Right renal pelvis (tissue), 4 donors: ENCODE measurements around the gene NBAS. TPM values are rescaled to one million over a fixed set of nuclear protein-coding genes. Genes with fewer than 3 reads are reported as not detected.

Experiments
- DNase-seq, 4 donors: peaks; one replicate each; pipeline ENCODE4 v3.0.0-alpha.2; 2013; ENCODE audit warnings: low read depth in 4 of 4, low spot score in 3 of 4, missing footprints in 1 of 4
- polyA plus RNA-seq, 4 donors: library from polyadenylated mRNA; unstranded; fragments of 120-200 nt; gene quantifications; one replicate each; pipeline ENCODE4 v1.2.1, GENCODE V29; 2013; ENCODE audit not compliant: insufficient read length in 4 of 4

NBAS gene
- polyA plus RNA-seq, 4 donors = 49.6 to 58.1 (median 56.3) TPM

- DNase-seq = no peak
Measured at GRCh38 chr2:15377202-15377601, 183.9 kb downstream of the NBAS start.

GRCh38 chr2:15372019-15372418 lies 189.1 kb downstream of the NBAS start:
- DNase-seq = no peak

- no peak for DNase-seq
Measured at GRCh38 chr2:15369129-15369528, 192.0 kb downstream of the NBAS start.

- DNase-seq = no peak
Measured at GRCh38 chr2:15367715-15368114, 193.4 kb downstream of the NBAS start.

GRCh38 chr2:15367205-15367604 lies 193.9 kb downstream of the NBAS start:
- DNase-seq = no peak

GRCh38 chr2:15365411-15365810 lies 195.7 kb downstream of the NBAS start:
- no peak for DNase-seq

GRCh38 chr2:15364561-15364960 lies 196.6 kb downstream of the NBAS start:
- no peak for DNase-seq

GRCh38 chr2:15363734-15364133 lies 197.4 kb downstream of the NBAS start:
- DNase-seq = no peak

- DNase-seq = no peak
Measured at GRCh38 chr2:15363142-15363541, 198.0 kb downstream of the NBAS start.

GRCh38 chr2:15359716-15360531 lies 201.2 kb downstream of the NBAS start:
- DNase-seq = no peak

GRCh38 chr2:15357922-15358321 lies 203.2 kb downstream of the NBAS start:
- no peak for DNase-seq

- DNase-seq = no peak
Measured at GRCh38 chr2:15357186-15357585, 203.9 kb downstream of the NBAS start.

- no peak for DNase-seq
Measured at GRCh38 chr2:15355386-15355785, 205.7 kb downstream of the NBAS start.

- DNase-seq = no peak
Measured at GRCh38 chr2:15354596-15355366, 206.4 kb downstream of the NBAS start.

- DNase-seq = no peak
Measured at GRCh38 chr2:15352363-15352762, 208.8 kb downstream of the NBAS start.

- DNase-seq = no peak
Measured at GRCh38 chr2:15348636-15349035, 212.5 kb downstream of the NBAS start.

GRCh38 chr2:15348045-15348444 lies 213.1 kb downstream of the NBAS start:
- DNase-seq = no peak

GRCh38 chr2:15346624-15347023 lies 214.5 kb downstream of the NBAS start:
- no peak for DNase-seq

GRCh38 chr2:15337996-15338666 lies 223.0 kb downstream of the NBAS start:
- no peak for DNase-seq

GRCh38 chr2:15334644-15335326 lies 226.3 kb downstream of the NBAS start:
- no peak for DNase-seq

GRCh38 chr2:15331787-15332186 lies 229.3 kb downstream of the NBAS start:
- no peak for DNase-seq
